Spleen (tissue), 11 donors: ENCODE measurements around the gene LAMTOR4. TPM values are rescaled to one million over a fixed set of nuclear protein-coding genes. Genes with fewer than 3 reads are reported as not detected.

Experiments
- DNase-seq: peaks from one replicate; pipeline ENCODE4 v3.0.0-alpha.2; 2020
- H3K27ac ChIP-seq, 8 donors: fragments of 200-600 bp; sonication (generic) in 7 of 8; 1 replicate in 4 of 8; 2 replicates in 4 of 8; pipeline versions ENCODE4 v1.5.0 to v1.8.0; 2016 to 2021; ENCODE audit warnings: inconsistent platforms in 4 of 8, mild to moderate bottlenecking in 4 of 8, moderate library complexity in 1 of 8
- H3K27me3 ChIP-seq, 7 donors: fragments of 200-600 bp; sonication (generic) in 6 of 7; replicated peaks in 1 of 7; 1 replicate in 4 of 7; 2 replicates in 3 of 7; pipeline versions ENCODE4 v1.5.0 to v1.8.0; 2016 to 2021; ENCODE audit warnings: inconsistent platforms in 3 of 7, mild to moderate bottlenecking in 1 of 7
- H3K36me3 ChIP-seq, 6 donors: fragments of 200-600 bp; sonication (generic) in 5 of 6; 1 replicate in 4 of 6; 2 replicates in 2 of 6; pipeline versions ENCODE4 v1.5.0 to v1.8.0; 2016 to 2021; ENCODE audit warnings: inconsistent platforms in 2 of 6
- H3K4me1 ChIP-seq, 6 donors: fragments of 200-600 bp; sonication (generic) in 5 of 6; 1 replicate in 3 of 6; 2 replicates in 3 of 6; pipeline versions ENCODE4 v1.5.0 to v1.8.0; 2016 to 2021; ENCODE audit warnings: inconsistent platforms in 3 of 6
- H3K4me3 ChIP-seq, 8 donors: fragments of 200-600 bp; sonication (generic) in 7 of 8; 1 replicate in 4 of 8; 2 replicates in 4 of 8; pipeline versions ENCODE4 v1.5.0 to v1.8.0; 2016 to 2021; ENCODE audit warnings: inconsistent platforms in 4 of 8, mild to moderate bottlenecking in 4 of 8, moderate library complexity in 2 of 8
- H3K9me3 ChIP-seq, 8 donors: fragments of 200-600 bp; sonication (generic) in 7 of 8; 1 replicate in 4 of 8; 2 replicates in 4 of 8; pipeline versions ENCODE4 v1.5.0 to v1.8.0; 2016 to 2021; ENCODE audit warnings: inconsistent platforms in 4 of 8
- CTCF ChIP-seq, 11 experiments: fragments of 200-600 bp in 7 of 11; fragments of 450-650 bp in 4 of 11; sonication (generic) in 4 of 11; IDR thresholded peaks in 8 of 11; conservative IDR thresholded peaks in 3 of 11; 1 replicate in 7 of 11; 2 replicates in 4 of 11; pipeline versions ENCODE4 v1.4.0 to v1.8.0; 2016 to 2021; ENCODE audit warnings: antibody characterized with exemption in 11 of 11, inconsistent platforms in 4 of 11, mild to moderate bottlenecking in 1 of 11
- POLR2A ChIP-seq, 3 donors: fragments of 450-650 bp; IDR thresholded peaks; one replicate each; pipeline ENCODE4 v1.5.1; 2017; ENCODE audit warnings: antibody characterized with exemption in 3 of 3, mild to moderate bottlenecking in 1 of 3
- POLR2AphosphoS5 ChIP-seq, 3 donors: sonication (generic); formaldehyde crosslinking; IDR thresholded peaks; one replicate each; pipeline ENCODE4 v1.5.1; 2017; ENCODE audit warnings: antibody characterized with exemption in 3 of 3
- WGBS, 5 donors: extraction: QIAGEN DNeasy Blood & Tissue Kit in 3 of 5; methylation state at CpG; one replicate each; pipeline versions ENCODE4 v1.1.5 to v1.1.7; 2013 to 2018; 5-methylcytosine and 5-hydroxymethylcytosine counted together
- intact Hi-C: fragments of 100-400 bp; cut with DNase I; formaldehyde crosslinking; loops from one replicate; pipeline ENCODE4 v1.15.0; 2023; ENCODE audit warnings: low total_unique reads
- polyA plus RNA-seq, 3 donors: library from polyadenylated mRNA; stranded (reverse); fragments of 200-250 nt; gene quantifications; one replicate each; pipeline ENCODE4 v1.2.1, GENCODE V29; 2013
- total RNA-seq, 7 donors: library from RNA; depleted of rRNA in 3 of 7; stranded (reverse); fragments of >200 nt in 3 of 7; fragmentation: NEBNext Ultra II Directional in 4 of 7; extraction: Animal tissue kit (Norgen Biotek cat#: 25700) in 4 of 7; gene quantifications; one replicate each; pipeline versions ENCODE4 v1.1.0 to v1.2.1, GENCODE V29; 2016 to 2021
- donor health status: healthy with polysubstance abuse.
- donor health status: DM: no; HTN: no; CAD: no; lungs with moderate emphysema.
- donor health status: DM: no; HTN: no; CAD: no.
- donor health status: Bipolar disorder and iron deficiency.
- donor health status: healthy.
- donor health status: DM: no; HTN: no; CAD: no.
- donor health status: DM: yes; HTN: yes; CAD: no.

The LAMTOR4 gene
- total and polyA plus RNA-seq, 10 donors, result 152 to 709 (median 271) TPM

DNA sequence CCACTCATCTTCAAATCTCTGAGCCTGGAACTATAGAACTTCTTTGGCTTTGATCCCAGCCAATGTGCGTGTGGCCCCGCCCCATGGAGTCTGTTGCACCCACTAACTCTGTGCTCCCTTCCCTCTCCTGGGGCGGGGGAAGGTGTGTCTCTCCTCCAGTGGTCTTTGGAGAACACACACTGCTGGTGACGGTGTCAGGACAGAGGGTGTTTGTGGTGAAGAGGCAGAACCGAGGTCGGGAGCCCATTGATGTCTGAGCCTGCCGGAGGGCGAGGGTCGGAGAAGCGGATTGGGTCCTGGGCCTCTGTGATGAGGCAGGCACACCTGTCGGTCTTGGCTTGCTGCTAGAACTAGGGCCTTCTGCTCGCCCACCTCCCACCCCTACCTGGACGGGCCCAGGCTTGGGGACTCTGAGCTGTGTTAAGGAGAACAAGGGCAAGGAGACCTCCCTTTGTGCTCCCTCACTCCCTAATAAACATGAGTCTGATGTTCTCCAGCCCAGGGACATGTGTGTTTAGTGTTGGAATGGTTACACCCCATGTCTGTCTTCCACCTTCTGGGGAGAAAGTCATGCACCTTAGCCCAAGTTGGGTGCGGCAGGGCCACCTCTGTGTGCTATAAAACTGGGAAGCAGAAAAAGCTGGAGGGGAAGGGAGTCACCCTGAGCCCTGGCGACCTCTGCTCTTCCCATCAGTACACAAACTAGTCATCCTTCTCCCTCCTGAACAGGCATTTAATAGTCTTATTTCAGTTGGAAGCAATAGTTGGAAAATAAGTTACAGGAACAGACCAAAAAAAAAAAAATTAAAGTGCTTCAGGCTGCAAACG is 5.2 kb downstream of the LAMTOR4 start:
- Histone ChIP-seq H3K27ac (peak overlapping the region in 3 of 8 donors; percentile 95 to 97 (median 97)), H3K9me3 (no peaks in the 10 kb centered on the region), H3K4me3 (no peak overlapping the region), H3K4me1 (peaks cover 33 to 96% (median 84%) of the 10 kb centered on the region in 6 donors), H3K36me3 (peaks cover 0 to 72% (median 37%) of the 10 kb centered on the region in 6 donors), H3K27me3 (no peaks in the 10 kb centered on the region)
- intact Hi-C loops, result no loop called here
- DNase-seq, result no peak
- WGBS, 5 donors, result 77 to 87% (median 86%) methylated on average over 15 to 16 of the region's 16 CpGs
- peak in 2 of 3 donors; percentile 46 to 63 for TF ChIP-seq POLR2AphosphoS5 (IDR thresholded peaks at IDR 0.05)
- TF ChIP-seq CTCF (IDR thresholded peaks at IDR 0.05 in 8 of 11, conservative IDR thresholded peaks at IDR 0.05 in 3 of 11), result no peak

- TF ChIP-seq CTCF (IDR thresholded peaks at IDR 0.05 in 8 of 11, conservative IDR thresholded peaks at IDR 0.05 in 3 of 11) (no peak), POLR2AphosphoS5 (IDR thresholded peaks at IDR 0.05) (peak in 2 of 3 donors; percentile 12 to 67)
- Histone ChIP-seq H3K27me3 (no peaks in the 10 kb centered on the region), H3K36me3 (peaks cover 0 to 72% (median 37%) of the 10 kb centered on the region in 6 donors), H3K9me3 (no peaks in the 10 kb centered on the region), H3K4me1 (peaks cover 29 to 97% (median 82%) of the 10 kb centered on the region in 6 donors), H3K4me3 (no peak overlapping the region), H3K27ac (peak overlapping the region in 3 of 8 donors; percentile 95 to 97 (median 97))
- 78 to 88% (median 86%) methylated on average over 16 to 30 of the region's 30 CpGs for WGBS, 5 donors
- DNase-seq, result peak; percentile 79
- intact Hi-C loops, result no loop called here
These were observed 6.2 kb downstream of the LAMTOR4 start for GRCh38 chr7:100154651-100155491.

DNA sequence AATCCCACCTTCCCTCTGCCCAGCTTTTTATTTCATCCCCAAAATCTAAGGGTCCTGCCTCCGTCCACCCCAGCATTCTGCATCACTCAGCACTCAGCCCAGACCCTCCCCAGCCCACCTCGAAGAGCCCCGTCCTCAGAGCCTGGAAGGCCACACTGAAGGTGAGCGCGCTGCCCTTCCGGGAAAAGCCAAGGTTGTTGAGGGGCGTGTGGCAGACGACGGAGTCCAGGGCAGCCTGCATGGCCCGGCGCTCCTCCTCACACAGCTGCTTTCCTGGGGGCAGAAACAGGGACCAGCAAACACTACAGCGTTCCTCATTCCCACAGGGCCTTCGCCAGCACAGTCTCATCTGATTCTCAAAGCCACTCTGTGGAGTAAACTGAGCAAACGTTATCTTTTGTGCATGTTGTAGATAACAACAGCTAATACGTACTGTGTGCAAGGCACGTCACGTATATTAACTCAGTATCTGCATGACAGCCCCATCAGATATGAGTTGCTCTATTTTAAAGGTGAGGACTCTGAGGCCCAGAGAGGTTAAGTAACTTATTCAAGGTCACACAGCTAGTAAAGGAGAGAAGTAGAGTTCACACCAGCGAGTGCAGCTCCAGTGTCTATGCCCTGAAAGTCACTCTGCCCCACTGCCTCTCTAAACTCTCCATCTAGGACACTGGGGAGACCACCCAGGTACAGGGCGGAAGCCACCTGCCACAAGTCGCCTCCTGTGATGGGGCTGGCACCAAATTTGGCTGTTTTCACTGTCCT is 7.0 kb downstream of the LAMTOR4 start:
- TF ChIP-seq CTCF (IDR thresholded peaks at IDR 0.05 in 8 of 11, conservative IDR thresholded peaks at IDR 0.05 in 3 of 11), result no peak
- no peak for TF ChIP-seq POLR2A (IDR thresholded peaks at IDR 0.05)
- TF ChIP-seq POLR2AphosphoS5 (IDR thresholded peaks at IDR 0.05), result no peak
- intact Hi-C loops, result no loop called here
- H3K4me3 ChIP-seq, result no peak overlapping the region
- 77 to 88% (median 86%) methylated on average over 20 of the region's 20 CpGs for WGBS, 5 donors
- DNase-seq, result peak; percentile 77
- no peaks in the 10 kb centered on the region for H3K9me3 ChIP-seq
- peaks cover 0 to 67% (median 37%) of the 10 kb centered on the region in 6 donors for H3K36me3 ChIP-seq
- H3K4me1 ChIP-seq, result peaks cover 22 to 88% (median 73%) of the 10 kb centered on the region in 6 donors
- H3K27ac ChIP-seq, result peak overlapping the region in 3 of 8 donors; percentile 95 to 97 (median 97)
- H3K27me3 ChIP-seq, result no peaks in the 10 kb centered on the region
